Left lung (tissue), 10 donors: ENCODE results near the gene GPATCH1. TPM values are rescaled to one million over a fixed set of nuclear protein-coding genes. Genes with fewer than 3 reads are reported as not detected.

Experiments
- ATAC-seq: fragments of 200-7000 bp; cut with Tn5 transposase; one replicate; pipeline ENCODE4 v1.9.1; 2020; ENCODE audit warnings: moderate library complexity
- DNase-seq, 4 donors: peaks; one replicate each; pipeline ENCODE4 v3.0.0-alpha.2; 2013 to 2020
- H3K27ac ChIP-seq, 2 donors: fragments of 200-600 bp; sonication (generic) in 1 of 2; one replicate each; pipeline versions ENCODE4 v1.5.0 to v1.8.0; 2020 to 2021
- H3K27me3 ChIP-seq, 2 donors: fragments of 200-600 bp; sonication (generic) in 1 of 2; one replicate each; pipeline versions ENCODE4 v1.5.0 to v1.8.0; 2020 to 2021
- H3K36me3 ChIP-seq, 2 donors: fragments of 200-600 bp; sonication (generic) in 1 of 2; one replicate each; pipeline versions ENCODE4 v1.5.0 to v1.8.0; 2020 to 2021
- H3K4me1 ChIP-seq, 2 donors: fragments of 200-600 bp; one replicate each; pipeline ENCODE4 v1.8.0; 2021
- H3K4me3 ChIP-seq, 2 donors: fragments of 200-600 bp; sonication (generic) in 1 of 2; one replicate each; pipeline versions ENCODE4 v1.5.0 to v1.8.0; 2020 to 2021; ENCODE audit warnings: mild to moderate bottlenecking in 1 of 2
- H3K9me3 ChIP-seq, 2 donors: fragments of 200-600 bp; sonication (generic) in 1 of 2; one replicate each; pipeline versions ENCODE4 v1.5.0 to v1.8.0; 2020 to 2021
- intact Hi-C, 2 donors: fragments of 100-400 bp; cut with DNase I; formaldehyde crosslinking; loops; one replicate each; pipeline versions ENCODE4 v1.11.2 to v1.14.2; 2022
- polyA plus RNA-seq, 6 donors: library from polyadenylated mRNA; unstranded; fragments of 120-200 nt; gene quantifications; one replicate each; pipeline ENCODE4 v1.2.1, GENCODE V29; 2013; ENCODE audit not compliant: insufficient read length in 6 of 6
- total RNA-seq, 2 donors: library from RNA; stranded (reverse); fragmentation: NEBNext Ultra II Directional; extraction: Animal tissue kit (Norgen Biotek cat#: 25700); gene quantifications; one replicate each; pipeline ENCODE4 v1.2.1, GENCODE V29; 2021
- TF ChIP-seq, protein P1 (sequence below), 2 donors: fragments of 200-600 bp; sonication (generic) in 1 of 2; IDR thresholded peaks; one replicate each; pipeline versions ENCODE4 v1.5.0 to v1.8.0; 2021; ENCODE audit warnings: antibody characterized with exemption in 2 of 2
- donor health status: DM: no; HTN: yes; CAD: no.
- donor health status: DM: no; HTN: no; CAD: no.

GPATCH1 gene
- total and polyA plus RNA-seq, 8 donors = 5.4 to 19.9 (median 15.7) TPM

- no peak overlapping the region for H3K27ac ChIP-seq
- no peaks in the 10 kb centered on the region for H3K36me3 ChIP-seq
- TF ChIP-seq, protein P1, sequence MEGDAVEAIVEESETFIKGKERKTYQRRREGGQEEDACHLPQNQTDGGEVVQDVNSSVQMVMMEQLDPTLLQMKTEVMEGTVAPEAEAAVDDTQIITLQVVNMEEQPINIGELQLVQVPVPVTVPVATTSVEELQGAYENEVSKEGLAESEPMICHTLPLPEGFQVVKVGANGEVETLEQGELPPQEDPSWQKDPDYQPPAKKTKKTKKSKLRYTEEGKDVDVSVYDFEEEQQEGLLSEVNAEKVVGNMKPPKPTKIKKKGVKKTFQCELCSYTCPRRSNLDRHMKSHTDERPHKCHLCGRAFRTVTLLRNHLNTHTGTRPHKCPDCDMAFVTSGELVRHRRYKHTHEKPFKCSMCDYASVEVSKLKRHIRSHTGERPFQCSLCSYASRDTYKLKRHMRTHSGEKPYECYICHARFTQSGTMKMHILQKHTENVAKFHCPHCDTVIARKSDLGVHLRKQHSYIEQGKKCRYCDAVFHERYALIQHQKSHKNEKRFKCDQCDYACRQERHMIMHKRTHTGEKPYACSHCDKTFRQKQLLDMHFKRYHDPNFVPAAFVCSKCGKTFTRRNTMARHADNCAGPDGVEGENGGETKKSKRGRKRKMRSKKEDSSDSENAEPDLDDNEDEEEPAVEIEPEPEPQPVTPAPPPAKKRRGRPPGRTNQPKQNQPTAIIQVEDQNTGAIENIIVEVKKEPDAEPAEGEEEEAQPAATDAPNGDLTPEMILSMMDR (IDR thresholded peaks at IDR 0.05) = no peak
- no peaks in the 10 kb centered on the region for H3K9me3 ChIP-seq
- intact Hi-C loops = no loop called here
- H3K4me3 ChIP-seq = no peak overlapping the region
- DNase-seq (no peak), ATAC-seq (no peak)
- peaks cover 5 to 49% of the 10 kb centered on the region in 2 donors for H3K27me3 ChIP-seq
- H3K4me1 ChIP-seq = peaks cover 2 to 20% of the 10 kb centered on the region in 2 donors
Observed at GRCh38 chr19:33060586-33060985, 20.4 kb upstream of the GPATCH1 start.

DNA sequence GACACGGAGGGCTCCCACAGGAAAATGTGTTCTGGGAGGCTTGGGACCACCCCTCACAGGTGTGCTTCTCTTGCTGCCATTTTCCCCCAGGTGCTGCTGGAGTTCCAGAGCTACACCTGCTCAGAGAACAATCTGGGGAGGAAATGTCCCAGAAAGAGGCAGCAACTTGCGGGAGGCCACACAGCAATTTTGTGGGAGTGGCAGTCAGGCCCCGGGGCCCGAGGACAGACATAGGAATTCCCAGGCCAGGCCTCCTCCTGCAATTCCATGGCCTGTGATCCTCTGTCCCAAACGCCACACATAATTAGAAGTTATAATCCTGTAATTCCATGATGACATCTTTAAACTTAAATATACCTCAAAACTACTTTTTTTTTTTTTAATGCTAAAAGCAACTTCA is 18.1 kb upstream of the GPATCH1 start:
- DNase-seq (no peak), ATAC-seq (no peak)
- H3K9me3 ChIP-seq = no peaks in the 10 kb centered on the region
- peaks cover 5 to 60% of the 10 kb centered on the region in 2 donors for H3K27me3 ChIP-seq
- H3K4me3 ChIP-seq = no peak overlapping the region
- H3K36me3 ChIP-seq = no peaks in the 10 kb centered on the region
- no peak overlapping the region for H3K27ac ChIP-seq
- intact Hi-C loops = no loop called here
- H3K4me1 ChIP-seq = peaks cover 2 to 20% of the 10 kb centered on the region in 2 donors
- TF ChIP-seq, protein P1 (IDR thresholded peaks at IDR 0.05) = no peak

DNA sequence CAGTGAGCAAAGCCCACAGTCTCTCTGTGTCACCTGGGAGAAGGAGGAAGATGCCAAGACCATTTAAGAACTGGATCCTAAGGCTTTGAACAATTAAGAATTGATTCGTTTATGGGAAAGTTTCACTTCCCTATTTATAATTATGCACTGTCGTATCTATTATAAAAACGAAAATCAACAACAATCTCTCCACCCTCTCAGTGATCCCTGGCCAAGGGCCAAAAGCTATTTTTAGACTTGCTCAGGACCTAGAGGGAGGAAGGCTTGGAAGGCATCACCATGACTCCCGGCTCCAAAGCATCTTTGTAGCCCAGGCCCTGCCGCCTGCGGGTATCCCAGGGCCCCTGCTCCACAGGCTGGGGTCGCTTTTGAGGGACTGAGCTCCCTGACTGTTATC is 17.6 kb upstream of the GPATCH1 start:
- DNase-seq (no peak), ATAC-seq (peak; percentile 3)
- H3K27me3 ChIP-seq = peaks cover 5 to 60% of the 10 kb centered on the region in 2 donors
- H3K36me3 ChIP-seq = no peaks in the 10 kb centered on the region
- H3K9me3 ChIP-seq = no peaks in the 10 kb centered on the region
- peaks cover 2 to 20% of the 10 kb centered on the region in 2 donors for H3K4me1 ChIP-seq
- intact Hi-C loops = no loop called here
- TF ChIP-seq, protein P1 (IDR thresholded peaks at IDR 0.05) = no peak
- peak overlapping the region; percentile 45 to 46 for H3K4me3 ChIP-seq
- no peak overlapping the region for H3K27ac ChIP-seq

GRCh38 chr19:33063753-33064457 is 17.1 kb upstream of the GPATCH1 start:
- TF ChIP-seq, protein P1 (IDR thresholded peaks at IDR 0.05) = no peak
- H3K36me3 ChIP-seq = no peaks in the 10 kb centered on the region
- no peak overlapping the region for H3K27ac ChIP-seq
- H3K4me1 ChIP-seq = peaks cover 2 to 20% of the 10 kb centered on the region in 2 donors
- DNase-seq = no peak
- peaks cover 5 to 60% of the 10 kb centered on the region in 2 donors for H3K27me3 ChIP-seq
- no peaks in the 10 kb centered on the region for H3K9me3 ChIP-seq
- H3K4me3 ChIP-seq = peak overlapping the region; percentile 45 to 46
- intact Hi-C loops = no loop called here
- peak; percentile 14 for ATAC-seq

DNA sequence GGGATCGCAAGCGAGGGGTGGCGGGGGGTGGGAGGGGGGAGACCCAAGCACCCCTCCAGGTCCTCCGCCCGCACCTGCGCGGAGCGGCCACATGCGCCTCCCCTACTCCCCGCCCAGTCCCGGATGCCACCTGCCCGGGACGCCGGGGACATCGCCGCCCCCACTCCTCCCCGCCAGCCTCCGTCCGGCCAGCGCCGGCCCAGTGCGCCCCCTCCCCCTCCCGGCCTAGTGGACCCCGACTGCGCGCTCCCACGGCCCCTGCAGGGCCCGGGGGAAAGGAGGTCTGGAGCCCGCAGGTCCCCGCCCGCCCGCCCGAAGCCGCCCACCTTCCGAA is 16.6 kb upstream of the GPATCH1 start:
- no peaks in the 10 kb centered on the region for H3K9me3 ChIP-seq
- peaks cover 5 to 60% of the 10 kb centered on the region in 2 donors for H3K27me3 ChIP-seq
- no peak overlapping the region for H3K27ac ChIP-seq
- H3K4me3 ChIP-seq = peak overlapping the region; percentile 45 to 46
- DNase-seq (peak in 2 of 4 donors; percentile 48 to 85), ATAC-seq (peak; percentile 86)
- TF ChIP-seq, protein P1 (IDR thresholded peaks at IDR 0.05) = no peak
- no peaks in the 10 kb centered on the region for H3K36me3 ChIP-seq
- intact Hi-C loops = no loop called here
- peaks cover 2 to 20% of the 10 kb centered on the region in 2 donors for H3K4me1 ChIP-seq
